ENCODE measurements around the gene NSUN3. TPM values are rescaled to one million over a fixed set of nuclear protein-coding genes. Genes with fewer than 3 reads are reported as not detected.

The NSUN3 gene
- total RNA-seq, 1 donor from 2014 or later = 8.5 TPM

GRCh38 chr3:94167796-94168195, 104.9 kb downstream of the NSUN3 start:
- H3K4me3 Mint-ChIP-seq (ENCODE audit: unreplicated experiment) = no peak overlapping the region
- DNase-seq (ENCODE audit: low spot score) = no peak
- H3K4me1 Mint-ChIP-seq (ENCODE audit: low read depth) = no peaks in the 10 kb centered on the region
- TF ChIP-seq, protein P1, sequence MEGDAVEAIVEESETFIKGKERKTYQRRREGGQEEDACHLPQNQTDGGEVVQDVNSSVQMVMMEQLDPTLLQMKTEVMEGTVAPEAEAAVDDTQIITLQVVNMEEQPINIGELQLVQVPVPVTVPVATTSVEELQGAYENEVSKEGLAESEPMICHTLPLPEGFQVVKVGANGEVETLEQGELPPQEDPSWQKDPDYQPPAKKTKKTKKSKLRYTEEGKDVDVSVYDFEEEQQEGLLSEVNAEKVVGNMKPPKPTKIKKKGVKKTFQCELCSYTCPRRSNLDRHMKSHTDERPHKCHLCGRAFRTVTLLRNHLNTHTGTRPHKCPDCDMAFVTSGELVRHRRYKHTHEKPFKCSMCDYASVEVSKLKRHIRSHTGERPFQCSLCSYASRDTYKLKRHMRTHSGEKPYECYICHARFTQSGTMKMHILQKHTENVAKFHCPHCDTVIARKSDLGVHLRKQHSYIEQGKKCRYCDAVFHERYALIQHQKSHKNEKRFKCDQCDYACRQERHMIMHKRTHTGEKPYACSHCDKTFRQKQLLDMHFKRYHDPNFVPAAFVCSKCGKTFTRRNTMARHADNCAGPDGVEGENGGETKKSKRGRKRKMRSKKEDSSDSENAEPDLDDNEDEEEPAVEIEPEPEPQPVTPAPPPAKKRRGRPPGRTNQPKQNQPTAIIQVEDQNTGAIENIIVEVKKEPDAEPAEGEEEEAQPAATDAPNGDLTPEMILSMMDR (IDR thresholded peaks at IDR 0.05) = no peak
- H3K27ac Mint-ChIP-seq (ENCODE audit: unreplicated experiment) = no peak overlapping the region
- peaks cover 10% of the 10 kb centered on the region for H3K27me3 Mint-ChIP-seq (ENCODE audit: low read depth)
- H3K36me3 Mint-ChIP-seq (ENCODE audit: low read depth) = no peaks in the 10 kb centered on the region
- no peaks in the 10 kb centered on the region for H3K9me3 Mint-ChIP-seq (ENCODE audit: low read depth)

GRCh38 chr3:94171954-94172353, 109.1 kb downstream of the NSUN3 start:
- peaks cover 6% of the 10 kb centered on the region for H3K4me1 Mint-ChIP-seq (ENCODE audit: low read depth)
- H3K4me3 Mint-ChIP-seq (ENCODE audit: unreplicated experiment) = no peak overlapping the region
- H3K9me3 Mint-ChIP-seq (ENCODE audit: low read depth) = no peaks in the 10 kb centered on the region
- H3K36me3 Mint-ChIP-seq (ENCODE audit: low read depth) = no peaks in the 10 kb centered on the region
- DNase-seq (ENCODE audit: low spot score) = no peak
- no peak overlapping the region for H3K27ac Mint-ChIP-seq (ENCODE audit: unreplicated experiment)
- TF ChIP-seq, protein P1 (IDR thresholded peaks at IDR 0.05) = no peak
- H3K27me3 Mint-ChIP-seq (ENCODE audit: low read depth) = no peaks in the 10 kb centered on the region

GRCh38 chr3:94172695-94173310, 109.9 kb downstream of the NSUN3 start:
- Mint-ChIP-seq H3K36me3 (ENCODE audit: low read depth) (no peaks in the 10 kb centered on the region), H3K4me3 (ENCODE audit: unreplicated experiment) (no peak overlapping the region), H3K9me3 (ENCODE audit: low read depth) (no peaks in the 10 kb centered on the region), H3K27me3 (ENCODE audit: low read depth) (no peaks in the 10 kb centered on the region), H3K4me1 (ENCODE audit: low read depth) (peaks cover 8% of the 10 kb centered on the region), H3K27ac (ENCODE audit: unreplicated experiment) (no peak overlapping the region)
- TF ChIP-seq, protein P1 (IDR thresholded peaks at IDR 0.05) = no peak
- no peak for DNase-seq (ENCODE audit: low spot score)

DNA sequence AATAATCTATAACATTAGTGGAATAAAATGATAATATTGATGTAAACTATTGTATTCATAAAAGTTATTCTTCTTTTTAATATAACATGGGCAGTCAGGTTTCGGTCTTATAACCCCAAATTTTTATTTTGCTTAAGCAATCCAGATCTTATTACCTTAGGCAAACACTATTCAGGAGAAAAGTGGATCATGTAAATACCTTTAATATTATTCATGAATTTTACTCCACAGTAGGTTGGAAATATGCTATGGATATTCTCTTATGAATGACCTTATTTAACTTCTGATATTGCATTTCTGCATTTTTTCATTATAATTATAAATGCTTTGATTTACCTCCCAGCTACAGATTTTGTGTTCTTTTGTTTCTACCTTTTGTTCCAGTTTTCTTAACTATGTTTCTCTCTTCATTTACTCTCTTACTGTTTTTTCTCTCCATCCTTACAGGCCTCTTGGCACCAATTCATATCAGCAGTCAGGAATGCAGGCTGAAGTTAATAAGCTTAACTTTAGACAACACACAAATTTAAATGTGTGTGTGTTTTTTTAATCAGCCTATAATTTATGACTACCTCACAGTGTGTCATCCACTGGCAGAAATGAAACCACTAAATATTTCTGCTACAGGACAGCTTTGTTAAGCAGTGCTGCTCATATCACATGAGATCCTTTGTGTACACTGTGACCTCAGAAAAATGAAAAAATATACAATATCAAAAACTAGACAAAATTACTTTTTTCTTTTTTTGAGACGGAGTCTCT, 111.0 kb downstream of the NSUN3 start:
- Mint-ChIP-seq H3K27ac (ENCODE audit: unreplicated experiment) (no peak overlapping the region), H3K4me1 (ENCODE audit: low read depth) (peaks cover 8% of the 10 kb centered on the region), H3K4me3 (ENCODE audit: unreplicated experiment) (no peak overlapping the region), H3K9me3 (ENCODE audit: low read depth) (no peaks in the 10 kb centered on the region), H3K27me3 (ENCODE audit: low read depth) (no peaks in the 10 kb centered on the region), H3K36me3 (ENCODE audit: low read depth) (no peaks in the 10 kb centered on the region)
- TF ChIP-seq, protein P1 (IDR thresholded peaks at IDR 0.05) = no peak
- DNase-seq (ENCODE audit: low spot score) = no peak

- no peaks in the 10 kb centered on the region for H3K9me3 Mint-ChIP-seq (ENCODE audit: low read depth)
- TF ChIP-seq, protein P1 (IDR thresholded peaks at IDR 0.05) = no peak
- DNase-seq (ENCODE audit: low spot score) = no peak
- no peak overlapping the region for H3K4me3 Mint-ChIP-seq (ENCODE audit: unreplicated experiment)
- H3K36me3 Mint-ChIP-seq (ENCODE audit: low read depth) = no peaks in the 10 kb centered on the region
- peaks cover 8% of the 10 kb centered on the region for H3K4me1 Mint-ChIP-seq (ENCODE audit: low read depth)
- H3K27ac Mint-ChIP-seq (ENCODE audit: unreplicated experiment) = no peak overlapping the region
- no peaks in the 10 kb centered on the region for H3K27me3 Mint-ChIP-seq (ENCODE audit: low read depth)
Measured at GRCh38 chr3:94175677-94176076, 112.8 kb downstream of the NSUN3 start.

Measured in chondrocyte (in vitro differentiated cells).